T-helper 1 cell treated with Interleukin-12 subunit alpha and Interleukin-12 subunit beta and Interleukin-4 antibody, amounts not matched to agents 30 μg/mL and 1 μg/mL, for 36 hours (primary cell): ENCODE measurements around the gene PROKR1.

Experiments
- H3K27ac Mint-ChIP-seq: one replicate; pipeline ENCODE4 v1.8.0; 2021; ENCODE audit warnings: mild to moderate bottlenecking, mixed read lengths
- H3K27me3 Mint-ChIP-seq: one replicate; pipeline ENCODE4 v1.8.0; 2021; ENCODE audit warnings: low read depth, mixed read lengths
- H3K36me3 Mint-ChIP-seq: one replicate; pipeline ENCODE4 v1.8.0; 2021; ENCODE audit warnings: low read depth, mixed read lengths
- H3K4me1 Mint-ChIP-seq: one replicate; pipeline ENCODE4 v1.8.0; 2021; ENCODE audit warnings: low read depth, mixed read lengths
- H3K4me3 Mint-ChIP-seq: one replicate; pipeline ENCODE4 v1.8.0; 2021; ENCODE audit warnings: mild to moderate bottlenecking, moderate library complexity, mixed read lengths
- H3K9me3 Mint-ChIP-seq: one replicate; pipeline ENCODE4 v1.8.0; 2021; ENCODE audit warnings: mixed read lengths

PROKR1 gene

DNA sequence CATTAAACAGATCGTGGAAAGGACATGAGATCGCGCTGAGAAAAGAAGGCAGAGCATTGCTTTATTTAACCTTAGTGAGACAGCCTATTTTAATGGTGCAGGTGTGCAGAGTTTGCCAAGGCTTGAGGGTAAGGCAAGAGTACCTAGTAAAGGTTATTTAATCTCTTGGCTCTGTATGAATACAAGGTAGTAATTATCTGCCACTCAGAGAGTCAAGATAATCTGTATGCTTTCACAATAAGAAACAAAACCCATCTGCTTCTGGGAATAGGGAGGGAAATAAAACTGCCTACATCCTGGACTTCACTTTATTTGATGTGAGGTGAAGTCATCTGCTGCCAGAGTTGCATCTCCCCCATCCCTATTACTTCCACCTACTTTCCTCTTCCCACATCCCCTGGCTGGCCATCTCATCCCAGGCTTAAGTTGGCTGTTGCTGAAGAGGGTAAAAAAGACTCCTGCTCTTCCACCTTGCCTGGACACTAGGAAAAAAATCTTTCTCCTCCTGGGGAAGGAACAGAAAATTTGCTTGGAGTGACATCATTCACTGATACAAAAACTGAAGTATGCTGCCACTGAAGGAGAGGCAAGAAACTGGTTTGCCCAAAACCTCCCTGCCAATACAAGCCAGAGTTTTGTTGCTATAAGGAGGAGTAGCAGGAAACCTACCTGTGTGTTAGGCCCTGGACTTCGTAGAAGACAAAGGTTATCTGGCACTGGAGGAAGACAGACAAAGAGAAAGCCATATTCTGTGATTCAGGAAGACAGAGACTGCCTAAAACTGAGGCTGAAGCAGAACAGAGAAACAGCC, 55.4 kb downstream of the PROKR1 start:
- Mint-ChIP-seq H3K27me3 (peaks cover 8% of the 10 kb centered on the region), H3K4me3 (no peak overlapping the region), H3K27ac (no peak overlapping the region), H3K36me3 (no peaks in the 10 kb centered on the region), H3K9me3 (peaks cover 12% of the 10 kb centered on the region), H3K4me1 (peaks cover 11% of the 10 kb centered on the region)

DNA sequence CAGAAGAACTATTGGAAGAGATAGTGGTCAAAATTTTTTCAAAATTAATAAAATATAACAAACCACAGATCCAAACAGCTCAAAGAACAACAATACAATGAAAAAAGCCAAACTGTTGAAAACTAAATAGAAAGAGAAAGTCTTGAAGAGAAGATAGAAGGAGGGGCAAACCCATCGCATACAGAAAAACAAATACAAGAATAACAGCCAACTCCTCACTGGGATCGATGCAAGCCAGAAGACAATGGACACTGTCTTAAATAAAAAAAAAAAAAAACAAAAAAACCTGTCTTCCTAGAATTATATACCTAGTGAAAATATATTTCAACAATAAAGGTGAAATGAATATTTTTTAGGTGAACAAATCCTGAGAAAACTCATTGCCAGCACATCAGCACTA, 57.2 kb downstream of the PROKR1 start:
- Mint-ChIP-seq H3K4me3 (no peak overlapping the region), H3K27ac (no peak overlapping the region), H3K9me3 (peaks cover 12% of the 10 kb centered on the region), H3K4me1 (peaks cover 11% of the 10 kb centered on the region), H3K36me3 (no peaks in the 10 kb centered on the region), H3K27me3 (peaks cover 8% of the 10 kb centered on the region)

DNA sequence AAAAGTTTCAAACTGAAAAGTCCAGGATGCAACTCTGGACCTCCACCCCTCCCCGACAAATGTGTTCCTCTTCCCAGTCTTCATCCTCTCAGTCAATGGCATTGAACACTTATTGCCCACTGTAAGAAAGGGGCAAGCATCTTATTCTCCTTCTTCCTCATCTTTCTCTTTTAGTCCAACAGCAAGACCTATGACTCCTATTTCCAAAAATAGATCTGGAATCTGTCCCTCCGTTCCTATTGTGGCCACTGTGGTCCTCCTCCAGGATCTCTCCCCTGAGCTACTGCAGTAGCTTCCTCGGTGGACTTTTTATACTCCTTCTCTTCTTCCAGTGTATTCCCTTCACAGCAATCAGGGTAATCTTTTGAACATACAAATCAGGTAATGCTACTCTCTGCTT, 63.3 kb downstream of the PROKR1 start:
- H3K27me3 Mint-ChIP-seq: peaks cover 14% of the 10 kb centered on the region
- H3K4me1 Mint-ChIP-seq: peaks cover 27% of the 10 kb centered on the region
- H3K9me3 Mint-ChIP-seq: no peaks in the 10 kb centered on the region
- H3K36me3 Mint-ChIP-seq: no peaks in the 10 kb centered on the region
- no peak overlapping the region for H3K27ac Mint-ChIP-seq
- no peak overlapping the region for H3K4me3 Mint-ChIP-seq
